Calu3 (cell line): Measurements from ENCODE around the gene CABLES2. TPM values are rescaled to one million over a fixed set of nuclear protein-coding genes. Genes with fewer than 3 reads are reported as not detected.

Source experiments
- BruUV-seq: library from RNA; stranded (reverse); fragments of 400-500 nt; replicated peaks from 2 replicates; lab custom pipeline; 2021; lab: Mats Ljungman, UMichigan
- CTCF ChIA-PET: fragments of 300-600 bp; sonication (Branson Sonifier 250); formaldehyde crosslinking; loops from one replicate; lab custom pipeline; 2022; ENCODE audit warnings: antibody characterized with exemption; lab: Charles Lee
- DNase-seq: peaks from one replicate; pipeline ENCODE4 v3.0.0; 2022
- H3K27ac Mint-ChIP-seq: one replicate; pipeline ENCODE4 v1.8.0; 2022; ENCODE audit warnings: mixed read lengths; ENCODE audit not compliant: unreplicated experiment
- H3K27me3 Mint-ChIP-seq: one replicate; pipeline ENCODE4 v1.8.0; 2022; ENCODE audit warnings: mixed read lengths; ENCODE audit not compliant: unreplicated experiment
- H3K36me3 Mint-ChIP-seq: one replicate; pipeline ENCODE4 v1.8.0; 2022; ENCODE audit warnings: mild to moderate bottlenecking, moderate library complexity, mixed read lengths; ENCODE audit not compliant: insufficient read depth, unreplicated experiment
- H3K4me1 Mint-ChIP-seq: one replicate; pipeline ENCODE4 v1.8.0; 2022; ENCODE audit warnings: mild to moderate bottlenecking, low read depth, mixed read lengths; ENCODE audit not compliant: unreplicated experiment
- H3K4me3 Mint-ChIP-seq: one replicate; pipeline ENCODE4 v1.8.0; 2022; ENCODE audit warnings: mild to moderate bottlenecking, low read depth, moderate library complexity, mixed read lengths; ENCODE audit not compliant: unreplicated experiment
- H3K9me3 Mint-ChIP-seq: one replicate; pipeline ENCODE4 v1.8.0; 2022; ENCODE audit warnings: low read depth, mixed read lengths; ENCODE audit not compliant: unreplicated experiment
- intact Hi-C: fragments of 100-400 bp; cut with micrococcal nuclease; formaldehyde crosslinking; loops from one replicate; pipeline ENCODE4 v1.10.0; 2022; ENCODE audit not compliant: unreplicated experiment
- total RNA-seq: library from RNA; stranded (reverse); gene quantifications from 2 replicates; pipeline ENCODE4 v1.2.3, GENCODE V29; 2022
- TF ChIP-seq, protein P1 (sequence below): fragments of 200-600 bp; IDR thresholded peaks from one replicate; pipeline ENCODE4 v1.8.0; 2022; ENCODE audit warnings: antibody characterized with exemption; ENCODE audit not compliant: unreplicated experiment

Gene CABLES2
- total RNA-seq, 1 experiment from 2014 or later = 13.6 TPM

DNA sequence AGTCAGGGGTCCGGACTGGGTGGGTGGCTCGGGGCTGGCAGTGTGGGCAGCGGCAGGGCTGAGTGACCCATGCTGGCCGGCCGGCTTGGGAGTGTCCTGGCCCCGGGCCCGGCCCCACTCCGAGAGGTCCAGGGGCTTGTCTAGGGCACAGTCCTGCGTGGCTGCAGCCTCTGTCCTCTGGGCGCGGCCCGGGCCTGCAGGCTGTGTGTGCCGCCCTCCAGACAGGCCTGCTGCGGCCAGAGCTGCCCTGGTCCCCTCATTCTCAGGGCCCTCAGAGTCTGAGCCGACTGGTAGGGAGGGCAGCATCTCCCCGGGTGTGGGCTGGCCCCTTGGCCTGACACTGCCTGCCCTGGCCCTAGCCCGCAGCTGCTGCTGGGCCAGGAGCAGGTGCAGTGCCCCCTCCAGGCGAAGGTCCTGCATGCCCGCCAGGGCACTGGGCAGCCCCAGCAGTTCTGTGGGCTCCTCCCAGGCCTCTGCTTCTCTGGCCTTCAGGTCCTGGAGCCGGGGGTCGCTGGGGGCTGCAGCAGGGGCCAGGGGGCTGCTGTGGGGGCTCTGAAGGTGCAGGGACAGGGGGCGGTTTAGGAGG, 6.9 kb upstream of the CABLES2 start:
- CTCF ChIA-PET = interaction anchor here (1.6 kb wide), 1 partner anchor 14 kb away, joined by 6 read pairs; the partner anchor contains the start of gene RBBP8NL
- no peak overlapping the region for H3K27ac Mint-ChIP-seq
- no peak overlapping the region for H3K4me3 Mint-ChIP-seq
- no TSS peak for BruUV-seq
- H3K36me3 Mint-ChIP-seq = no peaks in the 10 kb centered on the region
- TF ChIP-seq, protein P1, sequence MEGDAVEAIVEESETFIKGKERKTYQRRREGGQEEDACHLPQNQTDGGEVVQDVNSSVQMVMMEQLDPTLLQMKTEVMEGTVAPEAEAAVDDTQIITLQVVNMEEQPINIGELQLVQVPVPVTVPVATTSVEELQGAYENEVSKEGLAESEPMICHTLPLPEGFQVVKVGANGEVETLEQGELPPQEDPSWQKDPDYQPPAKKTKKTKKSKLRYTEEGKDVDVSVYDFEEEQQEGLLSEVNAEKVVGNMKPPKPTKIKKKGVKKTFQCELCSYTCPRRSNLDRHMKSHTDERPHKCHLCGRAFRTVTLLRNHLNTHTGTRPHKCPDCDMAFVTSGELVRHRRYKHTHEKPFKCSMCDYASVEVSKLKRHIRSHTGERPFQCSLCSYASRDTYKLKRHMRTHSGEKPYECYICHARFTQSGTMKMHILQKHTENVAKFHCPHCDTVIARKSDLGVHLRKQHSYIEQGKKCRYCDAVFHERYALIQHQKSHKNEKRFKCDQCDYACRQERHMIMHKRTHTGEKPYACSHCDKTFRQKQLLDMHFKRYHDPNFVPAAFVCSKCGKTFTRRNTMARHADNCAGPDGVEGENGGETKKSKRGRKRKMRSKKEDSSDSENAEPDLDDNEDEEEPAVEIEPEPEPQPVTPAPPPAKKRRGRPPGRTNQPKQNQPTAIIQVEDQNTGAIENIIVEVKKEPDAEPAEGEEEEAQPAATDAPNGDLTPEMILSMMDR = peak; percentile 22
- H3K9me3 Mint-ChIP-seq = no peaks in the 10 kb centered on the region
- H3K27me3 Mint-ChIP-seq = peaks cover 19% of the 10 kb centered on the region
- peaks cover 14% of the 10 kb centered on the region for H3K4me1 Mint-ChIP-seq
- intact Hi-C loops = loop anchor here (5.0 kb wide), 1 partner anchor 73 kb away; no protein-coding TSS in a partner anchor
- DNase-seq = peak; percentile 41

DNA sequence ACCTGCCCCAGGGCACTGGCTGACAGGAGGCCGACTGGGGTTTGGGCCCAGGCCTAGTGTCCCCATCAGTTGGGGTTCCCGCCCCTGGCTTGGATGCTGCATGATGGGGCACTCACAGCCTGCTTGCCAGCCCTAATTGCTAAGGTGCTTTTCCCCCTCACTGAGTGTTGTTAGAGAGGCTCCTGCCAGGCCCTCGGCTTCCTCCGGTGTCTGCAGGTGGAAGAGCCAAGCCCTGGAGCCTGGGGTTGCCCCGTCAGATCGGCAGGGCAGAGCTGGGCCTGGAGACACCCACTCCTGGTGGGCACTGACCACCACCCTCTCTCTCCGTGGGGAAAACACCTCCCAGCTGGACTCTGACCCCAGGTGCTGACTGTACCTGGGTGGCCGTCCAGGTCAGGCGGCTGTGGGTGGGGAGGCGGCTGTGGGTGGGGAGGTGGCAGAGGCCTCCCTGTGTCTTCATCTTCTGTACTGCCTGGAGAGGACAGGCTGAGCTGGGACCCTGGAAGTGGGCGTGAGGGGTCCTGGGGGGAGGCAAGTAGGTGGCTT, 6.0 kb upstream of the CABLES2 start:
- Mint-ChIP-seq H3K27ac (no peak overlapping the region), H3K36me3 (no peaks in the 10 kb centered on the region), H3K4me1 (peaks cover 14% of the 10 kb centered on the region), H3K27me3 (peaks cover 10% of the 10 kb centered on the region), H3K4me3 (no peak overlapping the region), H3K9me3 (no peaks in the 10 kb centered on the region)
- DNase-seq = no peak
- TF ChIP-seq, protein P1 = no peak
- CTCF ChIA-PET = no interaction called here
- intact Hi-C loops = loop anchor here (5.0 kb wide), 1 partner anchor 74 kb away; no protein-coding TSS in a partner anchor
- no TSS peak for BruUV-seq

DNA sequence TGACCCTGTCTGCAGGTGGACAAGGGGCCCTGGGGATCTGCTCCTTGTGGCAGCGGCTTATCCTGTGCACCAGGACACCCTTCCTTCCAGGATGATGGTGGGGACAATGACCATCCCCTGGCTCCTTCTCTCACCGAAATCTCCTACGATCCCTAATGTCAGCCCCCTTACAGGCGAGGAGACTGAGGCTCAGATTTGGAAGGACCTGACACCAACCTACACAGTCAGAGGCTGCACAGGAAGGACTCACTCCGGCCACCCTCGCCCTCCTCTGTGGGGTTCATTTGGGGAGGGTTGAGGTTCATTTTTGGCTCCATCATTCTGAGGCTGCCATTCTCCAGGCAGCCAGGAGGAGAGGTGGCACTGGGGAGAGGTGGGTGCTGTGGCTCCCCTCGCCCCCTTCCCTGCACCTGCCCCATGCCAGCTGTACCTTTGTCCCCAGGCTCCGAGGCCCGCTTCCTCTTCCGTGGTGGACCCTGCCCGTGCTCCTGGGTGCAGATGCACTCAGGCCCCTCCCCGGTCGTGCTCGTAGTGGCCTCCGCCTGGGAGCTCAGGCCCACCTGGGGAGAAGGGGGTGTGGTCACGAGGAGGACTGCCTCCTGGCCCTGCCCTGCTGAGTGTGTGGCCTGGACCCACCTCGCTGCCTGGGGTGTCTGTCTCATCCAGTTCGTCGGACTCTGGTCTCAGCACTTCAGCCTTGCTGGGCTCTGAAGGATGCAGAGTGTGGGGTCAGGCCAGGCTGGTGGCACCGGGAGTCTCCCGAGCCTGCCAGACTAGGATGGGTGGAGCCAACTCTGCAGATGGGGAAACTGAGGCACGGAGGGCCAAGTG, 5.3 kb upstream of the CABLES2 start:
- CTCF ChIA-PET = no interaction called here

More for the DNA sequence above, 5.3 kb upstream of the CABLES2 start:
- DNase-seq = no peak
- Mint-ChIP-seq H3K36me3 (peaks cover 3% of the 10 kb centered on the region), H3K27ac (no peak overlapping the region), H3K4me1 (peaks cover 14% of the 10 kb centered on the region), H3K4me3 (no peak overlapping the region), H3K27me3 (peaks cover 3% of the 10 kb centered on the region), H3K9me3 (no peaks in the 10 kb centered on the region)
- no TSS peak for BruUV-seq
- intact Hi-C loops = loop anchor here (5.0 kb wide), 1 partner anchor 75 kb away; no protein-coding TSS in a partner anchor
- TF ChIP-seq, protein P1 = no peak
